Measurements from ENCODE around the gene MIDN. TPM values are rescaled to one million over a fixed set of nuclear protein-coding genes. Genes with fewer than 3 reads are reported as not detected.

MIDN gene
- total RNA-seq, 1 donor from 2014 or later: 68.3 TPM

- no peak for DNase-seq (ENCODE audit: low spot score)
- TF ChIP-seq CTCF (IDR thresholded peaks at IDR 0.05): no peak
- Mint-ChIP-seq H3K9me3 (ENCODE audit: low read depth) (no peaks in the 10 kb centered on the region), H3K27me3 (ENCODE audit: low read depth) (no peaks in the 10 kb centered on the region), H3K36me3 (ENCODE audit: low read depth) (peaks cover 33% of the 10 kb centered on the region), H3K27ac (ENCODE audit: unreplicated experiment) (peak overlapping the region; percentile 93), H3K4me1 (ENCODE audit: low read depth) (peaks cover 64% of the 10 kb centered on the region), H3K4me3 (ENCODE audit: unreplicated experiment) (peak overlapping the region; percentile 84)
Observed at GRCh38 chr19:1271528-1272422, 23.4 kb downstream of the MIDN start.

GRCh38 chr19:1272423-1273262 is 24.3 kb downstream of the MIDN start:
- peaks cover 60% of the 10 kb centered on the region for H3K4me1 Mint-ChIP-seq (ENCODE audit: low read depth)
- H3K27me3 Mint-ChIP-seq (ENCODE audit: low read depth): no peaks in the 10 kb centered on the region
- H3K9me3 Mint-ChIP-seq (ENCODE audit: low read depth): no peaks in the 10 kb centered on the region
- no peak for TF ChIP-seq CTCF (IDR thresholded peaks at IDR 0.05)
- peak overlapping the region; percentile 19 for H3K4me3 Mint-ChIP-seq (ENCODE audit: unreplicated experiment)
- H3K27ac Mint-ChIP-seq (ENCODE audit: unreplicated experiment): no peak overlapping the region
- no peak for DNase-seq (ENCODE audit: low spot score)
- peaks cover 33% of the 10 kb centered on the region for H3K36me3 Mint-ChIP-seq (ENCODE audit: low read depth)

- DNase-seq (ENCODE audit: low spot score): no peak
- Mint-ChIP-seq H3K27me3 (ENCODE audit: low read depth) (no peaks in the 10 kb centered on the region), H3K27ac (ENCODE audit: unreplicated experiment) (peak overlapping the region; percentile 62), H3K9me3 (ENCODE audit: low read depth) (no peaks in the 10 kb centered on the region), H3K4me1 (ENCODE audit: low read depth) (peaks cover 53% of the 10 kb centered on the region), H3K36me3 (ENCODE audit: low read depth) (peaks cover 33% of the 10 kb centered on the region), H3K4me3 (ENCODE audit: unreplicated experiment) (peak overlapping the region; percentile 37)
- no peak for TF ChIP-seq CTCF (IDR thresholded peaks at IDR 0.05)
Observed at GRCh38 chr19:1273263-1274041, 25.1 kb downstream of the MIDN start.

GRCh38 chr19:1274081-1274851 is 25.9 kb downstream of the MIDN start:
- peaks cover 33% of the 10 kb centered on the region for H3K36me3 Mint-ChIP-seq (ENCODE audit: low read depth)
- H3K4me3 Mint-ChIP-seq (ENCODE audit: unreplicated experiment): peak overlapping the region; percentile 58
- DNase-seq (ENCODE audit: low spot score): no peak
- H3K27me3 Mint-ChIP-seq (ENCODE audit: low read depth): no peaks in the 10 kb centered on the region
- no peaks in the 10 kb centered on the region for H3K9me3 Mint-ChIP-seq (ENCODE audit: low read depth)
- no peak for TF ChIP-seq CTCF (IDR thresholded peaks at IDR 0.05)
- peaks cover 49% of the 10 kb centered on the region for H3K4me1 Mint-ChIP-seq (ENCODE audit: low read depth)
- H3K27ac Mint-ChIP-seq (ENCODE audit: unreplicated experiment): peak overlapping the region; percentile 82
